HG03439 (cell line): ENCODE measurements around the gene CYBA.
"Not testable (repeated sequence)": the region's sequence is repeated elsewhere in the genome, so short reads cannot be mapped to it uniquely, and the experiment has no call there.

Experiments
- ATAC-seq: cut with Tn5 transposase; IDR thresholded peaks from one replicate; pipeline ENCODE4 v1.9.1; 2021; ENCODE audit warnings: mild to moderate bottlenecking, moderate library complexity; ENCODE audit not compliant: unreplicated experiment

Gene CYBA

GRCh38 chr16:88614818-88615580, 35.9 kb downstream of the CYBA start:
- no peak for ATAC-seq

GRCh38 chr16:88613911-88614817, 36.7 kb downstream of the CYBA start:
- no peak for ATAC-seq

GRCh38 chr16:88613293-88613692, 37.6 kb downstream of the CYBA start:
- no peak for ATAC-seq

GRCh38 chr16:88610909-88611812, 39.7 kb downstream of the CYBA start:
- ATAC-seq, result no peak

GRCh38 chr16:88610080-88610479, 40.8 kb downstream of the CYBA start:
- ATAC-seq, result no peak

- not testable (repeated sequence) for ATAC-seq
Measured at GRCh38 chr16:88609426-88609825, 41.4 kb downstream of the CYBA start.

- ATAC-seq, result no peak
Measured at GRCh38 chr16:88608076-88608475, 42.8 kb downstream of the CYBA start.

GRCh38 chr16:88606148-88606757, 44.6 kb downstream of the CYBA start:
- no peak for ATAC-seq

GRCh38 chr16:88605186-88606147, 45.4 kb downstream of the CYBA start:
- no peak for ATAC-seq

GRCh38 chr16:88602091-88602490, 48.8 kb downstream of the CYBA start:
- ATAC-seq, result no peak

- no peak for ATAC-seq
Measured at GRCh38 chr16:88601313-88602036, 49.4 kb downstream of the CYBA start.

- no peak for ATAC-seq
Measured at GRCh38 chr16:88600539-88600896, 50.3 kb downstream of the CYBA start.

- ATAC-seq, result no peak
Measured at GRCh38 chr16:88599825-88600538, 50.9 kb downstream of the CYBA start.

GRCh38 chr16:88599092-88599733, 51.6 kb downstream of the CYBA start:
- ATAC-seq, result no peak

GRCh38 chr16:88597856-88598491, 52.9 kb downstream of the CYBA start:
- ATAC-seq, result no peak

GRCh38 chr16:88596483-88596882, 54.4 kb downstream of the CYBA start:
- no peak for ATAC-seq

GRCh38 chr16:88595921-88596320, 54.9 kb downstream of the CYBA start:
- ATAC-seq, result no peak
